ENCODE data around the gene MTMR10.

MTMR10 gene

DNA sequence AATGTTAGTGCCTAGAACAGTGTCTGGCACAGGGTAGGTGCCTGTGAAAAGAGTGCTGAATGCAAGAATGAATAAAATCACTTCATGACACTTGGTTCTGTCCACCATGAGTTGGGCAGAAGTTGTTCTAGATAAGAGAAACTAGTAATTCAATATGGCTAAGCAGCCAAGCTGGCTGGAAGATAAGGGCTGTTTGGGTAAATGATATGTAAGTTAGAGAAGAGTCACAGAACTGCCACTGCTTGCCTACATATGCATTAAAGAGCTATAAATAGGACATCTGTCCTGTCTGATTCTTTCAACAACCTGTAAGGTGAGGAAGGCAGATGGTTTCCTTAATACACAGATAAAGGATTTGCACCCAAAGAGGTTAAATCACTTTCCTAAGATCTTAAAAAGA, 13.1 kb downstream of the MTMR10 start:
- ChIA-PET POLR2A (interaction anchor here (2.1 kb wide), 1 partner anchor 13 kb away, joined by 9 read pairs; the partner anchor contains the start of gene MTMR10), CTCF (interaction anchor here (1.2 to 1.7 kb wide), 4 partner anchors 12 to 166 kb away, joined by 3 to 10 read pairs (median 4); no protein-coding TSS in a partner anchor)
- H3K4me3 ChIP-seq (ENCODE audit: low read depth, low read length): no peak overlapping the region
- TF ChIP-seq CTCF (IDR thresholded peaks at IDR 0.05; ENCODE audit: insufficient read depth, low read length, missing control alignments): no peak
- DNase-seq (ENCODE audit: low read depth, low spot score): no peak

DNA sequence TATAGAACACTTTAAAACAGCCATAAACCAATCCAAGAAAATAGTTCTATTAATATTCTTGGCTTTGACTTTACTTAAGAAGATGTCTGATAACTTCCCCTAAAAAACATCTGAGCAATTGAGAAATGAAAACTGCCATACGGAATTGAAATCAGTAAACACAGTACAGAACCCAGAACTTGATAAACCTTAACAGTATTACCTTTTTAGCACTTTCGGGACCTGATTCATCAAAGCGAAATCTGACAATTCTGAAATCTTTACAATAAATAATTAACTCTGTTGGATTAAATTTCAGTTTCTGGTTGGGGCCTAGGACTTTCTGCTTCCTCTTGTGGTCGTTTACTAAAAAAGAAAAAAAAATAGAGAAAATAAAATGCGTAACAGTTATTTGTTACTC, 17.3 kb downstream of the MTMR10 start:
- H3K4me3 ChIP-seq (ENCODE audit: low read depth, low read length): no peak overlapping the region
- no peak for DNase-seq (ENCODE audit: low read depth, low spot score)
- TF ChIP-seq CTCF (IDR thresholded peaks at IDR 0.05; ENCODE audit: insufficient read depth, low read length, missing control alignments): no peak
- ChIA-PET CTCF (no interaction called here), POLR2A (interaction anchor here (1.2 kb wide), 1 partner anchor 11 kb away, joined by 3 read pairs; no protein-coding TSS in a partner anchor)

DNA sequence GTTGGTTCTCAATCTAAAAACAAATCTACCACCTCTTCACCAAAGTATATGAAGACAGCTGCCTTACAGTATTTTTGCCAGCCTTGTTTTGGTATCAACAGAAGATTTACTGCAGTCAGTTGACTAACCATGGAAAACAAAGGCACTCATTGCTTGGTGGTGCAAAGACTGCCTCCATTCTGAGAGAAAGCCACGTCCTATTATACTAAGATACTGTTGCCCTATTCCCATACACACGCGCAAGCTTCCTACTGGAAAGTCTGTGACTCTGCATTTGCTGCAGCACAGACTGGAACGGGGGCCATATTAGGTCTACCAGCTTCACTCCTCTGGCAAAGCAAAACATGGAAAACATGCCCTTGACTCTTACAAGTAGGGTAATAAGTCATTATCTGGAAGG, 18.0 kb downstream of the MTMR10 start:
- ChIA-PET POLR2A (interaction anchor here (1.2 kb wide), 1 partner anchor 12 kb away, joined by 3 read pairs; no protein-coding TSS in a partner anchor), CTCF (interaction anchor here (0.9 to 1.3 kb wide), 4 partner anchors 9 to 156 kb away, joined by 3 to 5 read pairs (median 4); no protein-coding TSS in a partner anchor)
- TF ChIP-seq CTCF (IDR thresholded peaks at IDR 0.05; ENCODE audit: insufficient read depth, low read length, missing control alignments): no peak
- no peak overlapping the region for H3K4me3 ChIP-seq (ENCODE audit: low read depth, low read length)
- DNase-seq (ENCODE audit: low read depth, low spot score): no peak

DNA sequence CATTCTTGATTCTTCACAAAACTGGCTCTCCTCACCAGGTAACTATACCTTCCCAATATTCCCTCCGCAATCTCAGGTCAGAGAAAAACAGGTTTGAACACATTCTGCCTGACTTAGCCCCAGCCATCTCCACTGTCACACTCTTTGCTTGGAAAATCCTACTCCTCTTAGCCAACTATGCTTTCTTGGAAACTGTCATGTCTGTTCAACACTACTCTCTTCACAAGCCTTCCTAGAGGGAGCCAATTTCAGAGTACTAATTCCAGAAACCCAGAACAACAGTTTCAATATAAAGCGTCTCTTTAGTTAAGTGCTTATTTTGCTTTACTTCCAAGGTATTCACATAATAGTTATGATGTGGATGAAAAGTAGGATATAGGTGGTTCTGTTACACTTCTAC, 21.7 kb downstream of the MTMR10 start:
- POLR2A ChIA-PET: no interaction called here
- DNase-seq (ENCODE audit: low read depth, low spot score): no peak
- TF ChIP-seq CTCF (IDR thresholded peaks at IDR 0.05; ENCODE audit: insufficient read depth, low read length, missing control alignments): no peak
- CTCF ChIA-PET: no interaction called here
- H3K4me3 ChIP-seq (ENCODE audit: low read depth, low read length): no peak overlapping the region

DNA sequence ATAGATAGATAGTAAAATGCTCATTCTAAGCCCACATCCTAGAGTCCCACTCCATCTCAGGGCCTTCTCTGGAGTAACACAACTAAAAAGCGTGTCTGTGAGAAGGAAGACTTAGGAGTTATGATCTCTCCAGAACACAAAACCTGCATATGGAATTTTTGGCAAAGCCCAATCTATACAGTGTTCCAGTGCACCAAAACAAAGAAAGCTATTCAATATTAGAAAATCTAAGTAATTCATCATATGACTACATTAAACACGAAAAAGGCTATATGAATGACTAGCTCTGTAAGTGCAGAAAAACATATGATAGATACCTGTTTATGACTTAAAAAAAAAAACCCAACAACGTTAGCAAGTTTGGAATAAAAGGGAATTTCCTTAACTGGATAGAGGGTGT, 27.7 kb downstream of the MTMR10 start:
- no peak for DNase-seq (ENCODE audit: low read depth, low spot score)
- no peak for TF ChIP-seq CTCF (IDR thresholded peaks at IDR 0.05; ENCODE audit: insufficient read depth, low read length, missing control alignments)
- H3K4me3 ChIP-seq (ENCODE audit: low read depth, low read length): no peak overlapping the region
- CTCF ChIA-PET: interaction anchor here (1.0 to 2.4 kb wide), 4 partner anchors 9 to 168 kb away, joined by 3 to 9 read pairs (median 5); no protein-coding TSS in a partner anchor
- POLR2A ChIA-PET: no interaction called here

DNA sequence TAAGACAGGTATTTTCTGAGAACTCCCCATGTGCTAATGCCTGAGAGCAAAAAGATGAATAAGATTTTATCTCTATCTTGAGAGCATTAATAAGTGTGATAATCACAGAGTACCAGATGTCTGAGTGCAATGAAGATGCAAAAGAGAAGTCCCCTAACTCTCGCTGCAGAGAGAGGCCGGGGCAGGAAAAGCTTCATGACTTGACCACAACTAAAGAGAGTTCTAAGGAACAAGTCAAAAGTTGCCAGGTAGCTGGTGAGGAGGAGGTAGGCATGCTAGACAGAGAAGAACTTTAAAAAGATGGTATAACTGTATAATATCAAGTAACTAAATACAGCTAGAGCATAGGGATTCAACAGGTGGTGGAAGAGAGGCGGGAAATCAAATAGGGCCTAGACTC, 28.8 kb downstream of the MTMR10 start:
- no peak for TF ChIP-seq CTCF (IDR thresholded peaks at IDR 0.05; ENCODE audit: insufficient read depth, low read length, missing control alignments)
- H3K4me3 ChIP-seq (ENCODE audit: low read depth, low read length): no peak overlapping the region
- DNase-seq (ENCODE audit: low read depth, low spot score): no peak
- ChIA-PET CTCF (interaction anchor here (0.7 to 1.8 kb wide), 2 partner anchors 15 to 169 kb away, joined by 3 to 5 read pairs; no protein-coding TSS in a partner anchor), POLR2A (interaction anchor here (0.7 kb wide), 1 partner anchor 150 kb away, joined by 3 read pairs; no protein-coding TSS in a partner anchor)

Data from AG04449 (cell line).